Measurements from ENCODE around the gene KLF5. TPM values are rescaled to one million over a fixed set of nuclear protein-coding genes. Genes with fewer than 3 reads are reported as not detected.

The KLF5 gene
- total RNA-seq, 1 experiment from 2014 or later: 2.2 TPM

DNA sequence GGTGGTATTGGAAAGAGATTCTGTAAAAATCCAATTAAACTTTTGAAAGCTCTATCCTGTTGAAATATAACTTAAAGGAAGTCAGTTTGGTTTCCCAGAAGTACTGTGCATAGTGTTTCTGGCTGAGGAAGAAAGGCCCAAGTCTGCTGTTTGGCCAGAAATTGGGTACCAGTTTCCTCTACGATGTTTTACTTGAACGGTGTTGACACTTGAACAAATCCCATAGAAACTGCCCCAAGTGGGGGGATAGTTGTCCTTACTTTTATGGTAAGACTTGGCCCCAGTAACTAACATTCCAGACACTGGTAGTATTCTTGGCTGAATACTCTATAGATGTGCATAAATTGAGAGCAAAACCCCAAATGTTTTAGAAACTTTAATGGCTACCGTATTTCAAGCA lies 14.2 kb downstream of the KLF5 start:
- H3K36me3 Mint-ChIP-seq (ENCODE audit: insufficient read depth in 1 of 3, low read depth in 3 of 3): no peaks in the 10 kb centered on the region
- Histone ChIP-seq H2BK5ac (ENCODE audit: insufficient read length, low read length) (no peak overlapping the region), H2BK20ac (ENCODE audit: low read depth, low read length, poor library complexity, severe bottlenecking) (no peak overlapping the region), H3K56ac (ENCODE audit: insufficient read length, low read depth, low read length) (no peak overlapping the region), H2AFZ (ENCODE audit: low read length) (no peak overlapping the region), H3K79me2 (ENCODE audit: insufficient read depth, low read length) (no peaks in the 10 kb centered on the region), H3K27me3 (ENCODE audit: insufficient read depth, low read length) (no peaks in the 10 kb centered on the region), H4K8ac (replicated peaks; ENCODE audit: insufficient read length, low read depth, low read length) (no peak overlapping the region), H3K79me1 (ENCODE audit: insufficient read depth, low read depth, low read length, poor library complexity, severe bottlenecking) (no peaks in the 10 kb centered on the region), H3K27ac (ENCODE audit: insufficient read length, low read depth, low read length) (no peak overlapping the region), H2BK12ac (ENCODE audit: insufficient read length, low read depth, low read length) (no peak overlapping the region), H2BK120ac (ENCODE audit: low read depth, low read length, poor library complexity, severe bottlenecking) (no peak overlapping the region), H4K91ac (ENCODE audit: insufficient read length, low read depth, low read length) (no peak overlapping the region), H3K9ac (ENCODE audit: extremely low read depth, insufficient read length, low read length) (no peak overlapping the region), H2AK5ac (ENCODE audit: insufficient read length, low read length) (no peak overlapping the region), H4K5ac (ENCODE audit: insufficient read length, low read depth, low read length) (no peak overlapping the region), H3T11ph (ENCODE audit: low read length) (no peak overlapping the region), H3K4me1 (ENCODE audit: insufficient read depth, low read length) (peaks cover 6% of the 10 kb centered on the region; the same call in 1 of the 2 replicates), H3K23ac (ENCODE audit: insufficient read length, low read depth, low read length) (no peak overlapping the region), H3K9me3 (ENCODE audit: control insufficient read depth, low read depth, low read length) (no peaks in the 10 kb centered on the region), H3K23me2 (ENCODE audit: insufficient read length, low read depth, low read length, poor library complexity, severe bottlenecking) (peaks cover 4% of the 10 kb centered on the region), H3K4me2 (ENCODE audit: insufficient read depth, insufficient read length, low read length) (no peak overlapping the region), H3K18ac (ENCODE audit: insufficient read length, low read depth, low read length) (no peak overlapping the region), H2BK15ac (ENCODE audit: low read depth, low read length) (no peak overlapping the region), H3K14ac (ENCODE audit: insufficient read depth, low read length) (no peak overlapping the region), H3K4ac (ENCODE audit: low read depth, low read length) (no peak overlapping the region), H4K20me1 (ENCODE audit: control insufficient read depth, insufficient read depth, insufficient read length) (no peaks in the 10 kb centered on the region)
- H3K4me3 Mint-ChIP-seq: no peak overlapping the region
- no peaks in the 10 kb centered on the region; a peak in 1 of 5 replicates for H3K9me3 Mint-ChIP-seq
- H3K27ac Mint-ChIP-seq: no peak overlapping the region
- DNase-seq: no peak
- TF ChIP-seq, protein P1, sequence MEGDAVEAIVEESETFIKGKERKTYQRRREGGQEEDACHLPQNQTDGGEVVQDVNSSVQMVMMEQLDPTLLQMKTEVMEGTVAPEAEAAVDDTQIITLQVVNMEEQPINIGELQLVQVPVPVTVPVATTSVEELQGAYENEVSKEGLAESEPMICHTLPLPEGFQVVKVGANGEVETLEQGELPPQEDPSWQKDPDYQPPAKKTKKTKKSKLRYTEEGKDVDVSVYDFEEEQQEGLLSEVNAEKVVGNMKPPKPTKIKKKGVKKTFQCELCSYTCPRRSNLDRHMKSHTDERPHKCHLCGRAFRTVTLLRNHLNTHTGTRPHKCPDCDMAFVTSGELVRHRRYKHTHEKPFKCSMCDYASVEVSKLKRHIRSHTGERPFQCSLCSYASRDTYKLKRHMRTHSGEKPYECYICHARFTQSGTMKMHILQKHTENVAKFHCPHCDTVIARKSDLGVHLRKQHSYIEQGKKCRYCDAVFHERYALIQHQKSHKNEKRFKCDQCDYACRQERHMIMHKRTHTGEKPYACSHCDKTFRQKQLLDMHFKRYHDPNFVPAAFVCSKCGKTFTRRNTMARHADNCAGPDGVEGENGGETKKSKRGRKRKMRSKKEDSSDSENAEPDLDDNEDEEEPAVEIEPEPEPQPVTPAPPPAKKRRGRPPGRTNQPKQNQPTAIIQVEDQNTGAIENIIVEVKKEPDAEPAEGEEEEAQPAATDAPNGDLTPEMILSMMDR (conservative IDR thresholded peaks at IDR 0.05): no peak
- peaks cover 25 to 40% of the 10 kb centered on the region in 2 experiments for H3K4me1 Mint-ChIP-seq
- H3K27me3 Mint-ChIP-seq (ENCODE audit: low read depth): peaks cover 18% of the 10 kb centered on the region
- WGBS (ENCODE audit: extremely low coverage, insufficient read length, low lambda C conversion rate): no CpG with 5 or more reads among the region's 3 CpGs

Measured in H9 (cell line).